GM18520 (cell line): Measurements from ENCODE around the gene ITGB4.
"Not testable (repeated sequence)": the region's sequence is repeated elsewhere in the genome, so short reads cannot be mapped to it uniquely, and the experiment has no call there.

Experiments
- ATAC-seq: cut with Tn5 transposase; IDR thresholded peaks from one replicate; pipeline ENCODE4 v1.9.1; 2021; ENCODE audit not compliant: unreplicated experiment

ITGB4 gene

DNA sequence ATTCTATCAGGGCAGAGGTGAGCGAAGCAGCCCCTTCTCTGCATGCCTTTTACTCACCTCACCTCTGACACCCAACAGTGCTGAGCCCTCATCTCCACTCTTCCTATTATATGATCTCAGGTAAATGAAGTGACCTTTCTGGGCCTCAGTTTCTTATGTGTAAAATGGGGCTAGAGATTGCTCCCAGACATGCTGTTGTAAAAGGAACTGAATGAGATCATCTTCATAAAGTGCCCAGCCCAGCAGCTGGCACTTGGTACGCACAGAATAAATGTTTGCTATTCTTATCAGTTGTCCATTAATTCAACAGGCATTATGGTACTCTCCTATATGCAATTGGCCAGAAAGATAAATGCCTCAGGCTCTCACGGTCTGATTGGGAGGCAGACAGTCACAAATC is 48.3 kb downstream of the ITGB4 start:
- no peak for ATAC-seq

DNA sequence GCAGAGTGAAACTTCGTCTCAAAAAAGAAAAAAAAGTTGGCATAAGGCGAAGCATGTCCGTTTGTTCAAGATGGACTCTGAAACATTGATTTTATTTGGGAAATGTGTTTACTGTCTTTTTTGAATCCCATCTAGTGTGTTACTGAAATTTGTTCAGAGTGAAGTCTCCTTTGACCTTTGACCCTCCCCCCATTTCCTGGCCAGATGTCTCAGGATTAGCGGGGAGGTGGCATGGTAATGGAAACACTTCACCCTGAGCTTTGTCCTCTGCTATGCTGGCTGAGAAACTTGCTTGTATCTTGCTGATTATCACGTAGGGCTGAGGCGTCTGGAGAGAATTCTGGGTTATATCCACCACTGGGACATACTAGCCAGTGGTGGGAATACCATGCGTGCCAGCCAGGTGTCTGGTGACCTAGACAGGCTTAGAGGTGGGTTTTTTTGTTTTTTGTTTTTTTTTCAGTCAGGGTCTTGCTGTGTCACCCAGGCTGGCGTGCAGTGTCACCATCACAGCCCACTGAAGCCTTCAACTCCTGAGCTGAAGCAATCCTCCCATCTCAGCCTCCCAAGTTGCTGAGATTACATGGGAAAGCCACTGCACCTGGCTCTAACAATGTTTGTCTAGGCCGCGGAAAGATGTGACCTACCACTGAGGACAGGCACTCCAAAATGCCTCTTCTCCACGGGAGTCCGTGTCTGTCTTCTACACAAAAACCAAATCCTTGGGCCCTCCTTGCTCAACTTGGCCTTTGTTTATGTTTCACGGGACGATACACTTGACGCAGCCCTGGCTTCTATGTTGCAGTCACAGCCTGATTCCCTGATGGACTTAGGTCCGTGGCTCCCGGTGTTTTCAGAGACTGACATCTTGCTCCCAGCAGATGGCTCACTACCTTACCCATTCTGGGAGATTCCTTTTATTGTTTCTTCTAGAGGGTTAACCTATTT is 50.3 kb downstream of the ITGB4 start:
- ATAC-seq: no peak

DNA sequence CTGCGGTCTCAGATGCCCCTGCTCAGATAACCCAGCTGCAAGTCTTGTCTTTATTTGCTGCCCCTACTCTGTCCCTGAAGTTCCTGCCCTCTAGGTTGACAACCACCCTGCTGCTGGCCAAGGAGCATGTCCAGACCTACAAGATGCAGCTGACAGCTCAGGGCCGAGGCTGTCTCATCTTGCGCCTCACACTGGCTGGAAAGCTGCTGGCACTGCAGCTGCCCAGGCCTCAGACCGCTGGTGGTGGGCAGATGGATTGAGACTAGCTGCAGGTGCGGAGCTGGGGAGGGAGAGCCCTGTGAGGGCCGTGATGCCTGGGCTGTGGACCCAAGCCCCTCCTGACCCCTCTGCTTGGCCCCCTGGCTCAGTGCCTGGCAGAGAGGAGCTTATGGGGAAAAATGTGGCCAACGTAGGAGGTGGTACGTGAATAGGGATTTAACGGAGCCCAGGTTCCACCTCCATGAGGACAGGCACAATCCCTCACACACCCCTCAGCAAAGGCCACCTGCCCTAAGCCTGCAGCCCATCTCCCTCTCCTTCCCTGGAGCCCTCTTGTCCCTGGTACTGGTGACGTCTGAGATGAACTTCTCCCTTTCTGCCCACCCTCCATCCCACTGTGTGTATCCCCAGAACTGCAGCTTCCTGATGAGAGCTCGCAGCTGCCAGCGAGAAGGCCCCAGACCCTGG is 52.0 kb downstream of the ITGB4 start:
- ATAC-seq: no peak

DNA sequence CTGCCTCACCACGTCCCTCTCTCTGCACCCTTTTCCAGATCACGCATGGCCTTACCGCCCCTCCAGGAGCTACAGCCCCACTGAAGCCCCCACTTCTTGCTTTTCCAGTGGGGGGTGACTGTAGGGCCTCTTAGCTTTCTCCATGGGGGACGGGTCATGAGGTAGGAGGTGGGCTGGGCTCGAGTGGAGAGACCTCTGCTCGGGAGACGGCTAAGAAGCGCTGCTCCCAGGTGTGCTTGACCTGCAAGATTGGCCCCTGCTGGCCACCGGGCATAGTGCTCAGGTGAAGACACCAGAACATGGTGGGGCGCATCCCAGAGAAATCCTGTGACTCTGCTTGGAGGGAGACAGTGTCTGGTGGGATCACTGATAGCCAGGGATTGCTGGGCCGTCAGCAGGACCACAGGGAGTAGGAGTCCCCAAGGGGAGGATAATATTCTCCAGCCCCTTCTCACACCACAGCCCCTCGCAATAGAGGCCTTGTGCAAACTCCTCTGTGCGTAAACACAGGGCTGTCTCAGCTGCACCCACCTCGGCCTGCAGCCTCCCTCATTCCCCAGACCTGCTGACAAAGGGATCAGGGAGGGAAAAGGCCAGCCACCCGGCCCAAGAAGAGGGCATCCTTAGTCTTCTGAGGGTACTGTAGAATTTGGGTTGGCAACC is 52.7 kb downstream of the ITGB4 start:
- no peak for ATAC-seq

DNA sequence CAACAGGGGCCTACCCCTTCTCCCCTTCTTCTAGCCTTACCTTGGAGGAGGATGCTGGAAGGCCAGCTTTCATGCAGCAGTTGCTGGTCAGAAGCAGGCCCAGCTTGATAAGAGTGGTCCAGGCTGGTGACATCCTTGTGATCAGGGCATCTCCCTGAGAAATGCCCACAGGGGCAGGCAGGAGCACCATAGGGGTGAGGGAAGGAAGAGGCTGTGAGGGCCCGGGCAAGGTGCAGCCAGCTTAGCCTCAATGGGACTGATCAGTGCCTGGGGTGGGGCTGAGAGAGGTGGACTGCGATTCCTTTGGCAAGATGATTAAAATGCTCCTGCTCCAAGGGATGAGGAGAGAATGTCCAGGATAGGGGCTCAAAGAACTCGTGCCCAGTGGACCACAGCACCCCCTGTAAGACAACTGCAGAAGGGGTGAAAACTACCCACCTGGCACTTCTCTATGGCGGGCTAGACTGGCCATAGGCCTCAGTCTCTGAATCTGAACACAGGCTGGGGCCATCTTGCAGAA is 53.3 kb downstream of the ITGB4 start:
- ATAC-seq: no peak

DNA sequence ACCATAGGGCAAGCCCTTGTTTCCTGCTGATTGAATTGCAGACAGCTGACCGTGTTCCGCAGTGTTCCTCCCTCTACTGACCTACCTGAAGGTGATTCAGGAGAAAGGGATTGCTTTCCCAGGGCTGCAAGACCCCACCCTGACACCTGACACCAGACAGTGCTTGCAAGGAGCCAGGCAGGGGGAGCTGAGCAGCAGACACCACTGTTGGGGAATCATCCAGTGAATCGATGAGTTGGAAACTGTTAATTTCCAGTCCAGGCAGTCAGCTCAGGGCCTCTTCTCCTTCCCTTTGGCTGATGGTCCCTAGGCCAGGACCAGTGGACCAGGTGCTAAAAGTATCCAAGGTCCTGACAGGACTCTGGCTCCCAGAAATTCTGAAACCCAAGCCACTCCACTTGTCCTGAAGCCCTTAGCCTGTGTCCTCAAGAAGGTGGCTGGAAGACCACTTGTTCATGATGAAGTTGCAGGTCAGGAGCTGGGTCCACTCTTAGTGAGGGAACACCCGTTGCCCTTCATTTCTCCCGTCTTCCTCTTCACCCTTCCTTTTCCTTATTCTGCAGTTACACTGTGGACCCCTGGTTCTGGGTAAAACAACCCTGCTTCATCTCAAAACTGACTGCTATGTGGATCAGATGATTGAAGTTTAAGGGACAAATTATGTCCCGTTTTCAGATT is 53.9 kb downstream of the ITGB4 start:
- ATAC-seq: no peak

DNA sequence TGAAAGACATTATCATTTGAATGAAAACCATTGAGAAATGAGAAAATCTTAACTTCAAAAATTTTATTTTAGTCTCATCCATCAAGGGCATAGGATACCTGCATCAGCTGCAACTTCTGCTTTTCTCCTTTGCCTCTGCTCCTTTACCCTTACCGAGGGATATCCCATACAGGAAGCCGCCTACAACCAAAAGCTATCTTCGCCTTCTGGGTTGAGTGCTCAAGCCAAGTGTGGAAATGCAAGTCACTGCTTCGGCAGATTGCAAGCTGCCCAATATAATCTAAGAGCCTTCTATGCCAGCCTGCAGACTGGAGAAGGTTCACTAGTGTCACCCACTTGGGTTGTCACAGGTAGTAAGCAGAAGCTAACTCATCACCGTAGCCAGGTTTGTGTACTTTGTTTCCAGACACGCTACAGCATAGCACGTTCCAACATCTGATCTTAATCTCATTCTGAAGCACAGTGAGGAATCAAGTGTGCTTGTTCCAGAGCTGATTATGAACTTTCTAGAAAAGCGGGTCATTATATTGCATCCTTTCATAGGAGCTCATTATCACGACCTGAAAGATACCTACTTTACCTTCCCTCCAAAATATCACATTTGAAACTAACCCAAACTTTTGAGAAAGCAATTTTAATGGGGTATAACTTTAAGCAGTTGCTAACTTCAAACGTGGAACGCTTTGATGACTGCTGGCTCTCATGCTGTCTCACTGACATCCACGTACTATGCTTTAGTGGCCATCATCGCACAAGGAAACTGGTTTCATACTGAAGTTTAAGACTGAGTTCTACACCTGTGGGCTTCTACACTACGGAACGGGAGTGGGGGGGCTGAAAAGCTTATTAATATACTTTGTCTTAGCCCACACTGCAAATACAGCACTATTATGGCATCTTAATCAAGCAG is 55.4 kb downstream of the ITGB4 start:
- no peak for ATAC-seq

DNA sequence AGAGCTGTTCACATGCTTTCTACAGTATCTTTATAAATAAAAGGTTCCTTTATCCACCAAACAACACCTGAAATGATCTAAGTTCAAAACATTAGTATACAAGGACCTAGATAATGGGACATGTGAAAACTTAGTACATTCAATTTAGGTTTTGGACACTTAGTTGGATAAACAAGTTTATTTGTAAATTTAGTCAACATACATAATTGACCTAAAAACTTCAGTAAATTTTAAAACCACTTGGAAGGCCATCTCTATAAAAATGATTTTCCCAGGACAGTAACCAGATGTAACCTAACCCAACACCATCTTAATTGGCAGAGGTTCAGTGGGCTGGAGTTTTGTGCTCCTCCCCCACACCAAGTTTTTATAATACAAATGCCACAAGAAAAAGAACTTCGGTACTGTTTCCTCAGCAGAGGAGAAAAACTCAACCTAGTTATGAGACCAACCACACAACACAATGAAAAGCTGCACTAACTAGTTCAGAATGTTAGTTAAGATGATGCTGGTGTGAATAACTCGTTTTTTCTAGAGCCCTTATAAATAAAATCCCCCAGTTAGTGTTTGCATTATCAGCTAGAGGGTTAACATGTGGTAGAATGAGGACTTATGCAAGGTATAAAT is 56.1 kb downstream of the ITGB4 start:
- ATAC-seq: no peak

DNA sequence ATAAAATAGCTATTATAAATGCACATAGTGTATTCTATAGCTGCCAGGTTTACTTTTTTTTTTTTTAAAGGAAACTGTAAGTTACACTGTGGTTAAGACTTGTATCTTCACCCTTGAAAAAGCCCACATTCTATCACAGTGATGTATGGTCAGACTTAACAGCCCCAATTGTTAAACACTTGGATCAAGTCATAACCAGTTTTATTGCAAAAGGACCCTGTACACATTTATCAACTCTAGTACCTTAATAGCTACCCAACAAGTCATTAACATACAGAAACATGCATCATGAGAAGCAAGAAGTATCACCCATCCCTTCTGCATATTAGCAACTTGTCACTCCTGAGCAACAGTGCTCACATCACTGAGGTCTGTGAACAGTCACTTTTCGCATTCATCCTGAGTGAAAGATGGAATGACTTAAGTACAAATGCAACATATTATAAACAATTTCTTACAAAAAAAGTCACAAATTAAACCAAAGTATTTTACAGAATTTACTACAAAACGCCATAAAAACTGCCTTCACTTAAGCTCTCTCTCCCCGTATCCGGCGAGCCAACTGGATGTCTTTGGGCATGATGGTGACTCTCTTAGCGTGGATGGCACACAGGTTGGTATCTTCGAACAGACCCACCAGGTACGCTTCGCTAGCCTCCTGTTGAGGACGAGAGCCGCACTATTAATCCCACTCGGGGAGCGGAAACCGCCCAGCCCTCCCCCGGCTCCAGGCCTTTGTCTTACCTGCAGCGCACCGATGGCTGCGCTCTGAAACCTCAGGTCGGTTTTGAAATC is 57.0 kb downstream of the ITGB4 start:
- ATAC-seq: not testable (repeated sequence)

DNA sequence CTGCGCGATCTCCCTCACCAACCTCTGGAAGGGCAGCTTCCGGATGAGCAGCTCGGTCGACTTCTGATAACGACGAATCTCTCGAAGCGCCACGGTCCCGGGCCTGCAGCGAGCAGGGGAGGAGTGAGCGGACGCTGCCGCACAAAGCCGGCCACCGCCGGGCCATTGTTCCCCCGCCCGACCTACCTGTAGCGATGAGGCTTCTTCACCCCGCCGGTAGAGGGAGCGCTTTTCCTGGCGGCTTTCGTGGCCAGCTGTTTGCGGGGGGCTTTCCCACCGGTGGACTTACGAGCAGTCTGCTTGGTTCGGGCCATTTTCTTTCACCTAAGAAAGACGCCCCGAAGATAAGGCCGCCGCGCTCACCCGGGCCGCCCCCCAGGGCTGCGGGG is 57.6 kb downstream of the ITGB4 start:
- ATAC-seq: peak; percentile 1

DNA sequence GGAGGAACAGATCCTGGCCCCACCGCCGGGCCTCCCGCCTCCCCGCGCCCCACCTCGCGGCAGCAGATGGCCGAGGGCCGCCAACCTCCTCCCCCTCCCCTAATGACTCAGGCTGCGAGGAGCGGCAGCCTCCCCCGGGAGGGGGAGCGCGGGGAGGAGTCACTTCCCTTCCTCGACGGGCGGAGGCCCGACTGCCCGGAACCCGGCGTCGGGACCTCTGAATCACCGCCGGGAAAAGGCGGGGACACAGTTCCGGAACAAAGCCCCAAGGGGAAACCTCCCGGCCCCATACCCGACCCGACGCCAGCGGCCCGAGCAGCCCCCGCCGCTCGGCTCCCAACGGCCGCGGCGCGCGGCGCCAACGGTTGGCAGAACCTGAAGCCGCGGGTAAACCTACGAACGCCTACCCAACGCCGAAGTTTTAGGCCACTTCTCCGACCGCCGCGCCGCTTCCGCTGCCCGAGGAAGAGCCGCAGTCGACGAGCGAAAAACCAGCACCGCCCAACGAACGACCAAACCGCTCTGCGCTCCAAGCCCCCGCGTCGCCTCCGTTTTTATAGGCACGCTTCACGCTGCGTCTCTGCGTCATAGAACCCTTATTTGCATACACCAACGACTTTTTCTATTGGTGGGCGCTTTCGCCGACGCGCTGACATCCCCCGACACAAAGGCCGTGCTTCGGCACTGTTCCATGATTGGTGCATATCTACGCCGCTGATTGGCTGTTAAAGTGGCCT is 58.2 kb downstream of the ITGB4 start:
- peak; percentile 69 for ATAC-seq

DNA sequence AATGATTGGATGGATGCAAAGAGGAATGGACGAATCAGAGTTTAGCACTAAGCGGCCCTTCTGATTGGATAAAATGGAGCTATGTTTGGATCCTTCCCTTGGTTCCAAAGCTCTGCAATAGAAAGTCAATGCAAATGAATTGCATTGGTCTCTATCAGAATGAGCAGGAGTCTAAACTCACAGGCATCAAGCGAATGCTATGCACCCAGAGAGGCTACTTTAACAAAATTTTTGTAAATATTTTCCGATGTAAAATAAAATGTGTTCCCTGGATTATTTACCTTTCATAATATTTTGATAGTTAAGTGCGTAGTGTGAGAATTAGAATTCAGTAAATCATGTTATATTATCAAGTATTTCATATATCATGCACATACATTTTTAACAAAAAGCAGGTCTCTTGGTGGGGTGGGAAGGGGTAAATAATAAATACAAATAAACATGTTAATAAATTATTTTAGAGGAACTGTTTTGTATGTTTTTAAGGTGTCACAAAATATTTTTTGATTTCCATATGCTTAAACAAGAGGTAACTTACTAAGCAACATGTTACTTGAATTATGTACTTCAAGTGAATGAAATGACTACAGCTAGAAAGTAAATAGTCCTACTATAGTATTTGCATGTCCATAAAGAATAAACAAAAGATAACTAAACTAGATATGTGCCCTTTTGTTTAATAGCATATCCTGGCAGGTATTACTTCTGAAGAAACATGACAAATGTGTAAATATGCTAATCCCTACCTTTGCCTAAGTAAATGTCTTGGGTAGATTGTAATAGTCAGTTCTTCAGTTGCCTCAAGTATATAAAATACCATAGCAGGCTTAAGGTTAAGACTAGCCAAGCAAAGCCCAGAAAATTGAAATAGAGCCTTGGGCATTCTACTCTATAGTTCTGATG is 59.0 kb downstream of the ITGB4 start:
- no peak for ATAC-seq

DNA sequence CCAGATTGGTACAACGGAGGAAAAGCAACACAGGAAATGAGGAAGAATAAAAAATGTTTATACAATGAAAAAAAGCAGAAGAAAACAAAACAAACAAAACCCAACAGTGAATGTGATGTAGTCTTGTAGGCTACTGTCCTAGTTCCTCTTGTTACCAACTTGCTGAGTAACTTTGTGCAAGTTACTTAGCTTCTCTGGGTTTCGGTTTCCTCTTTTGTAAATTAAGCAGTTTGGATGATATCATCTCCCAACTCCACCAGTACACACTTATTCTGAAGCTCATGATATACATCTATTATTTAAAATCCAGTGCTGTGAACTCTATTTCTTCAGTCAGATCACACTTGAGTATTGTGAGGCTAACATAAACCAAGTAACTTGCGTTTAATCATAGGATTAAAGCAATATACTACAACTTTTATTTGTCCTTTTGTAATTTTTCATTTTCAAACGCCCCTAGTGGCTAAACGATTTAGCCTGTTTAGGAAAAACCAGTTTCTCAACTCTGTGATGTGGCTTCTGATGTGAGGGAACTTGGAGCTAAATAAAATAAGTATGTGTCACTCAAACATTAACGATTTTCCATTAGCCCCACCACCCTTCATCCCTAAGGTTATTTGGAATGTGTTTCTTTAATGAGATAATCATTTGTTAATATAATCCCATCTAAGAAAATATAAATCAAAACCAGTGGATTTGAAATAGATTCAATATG is 62.0 kb downstream of the ITGB4 start:
- no peak for ATAC-seq

DNA sequence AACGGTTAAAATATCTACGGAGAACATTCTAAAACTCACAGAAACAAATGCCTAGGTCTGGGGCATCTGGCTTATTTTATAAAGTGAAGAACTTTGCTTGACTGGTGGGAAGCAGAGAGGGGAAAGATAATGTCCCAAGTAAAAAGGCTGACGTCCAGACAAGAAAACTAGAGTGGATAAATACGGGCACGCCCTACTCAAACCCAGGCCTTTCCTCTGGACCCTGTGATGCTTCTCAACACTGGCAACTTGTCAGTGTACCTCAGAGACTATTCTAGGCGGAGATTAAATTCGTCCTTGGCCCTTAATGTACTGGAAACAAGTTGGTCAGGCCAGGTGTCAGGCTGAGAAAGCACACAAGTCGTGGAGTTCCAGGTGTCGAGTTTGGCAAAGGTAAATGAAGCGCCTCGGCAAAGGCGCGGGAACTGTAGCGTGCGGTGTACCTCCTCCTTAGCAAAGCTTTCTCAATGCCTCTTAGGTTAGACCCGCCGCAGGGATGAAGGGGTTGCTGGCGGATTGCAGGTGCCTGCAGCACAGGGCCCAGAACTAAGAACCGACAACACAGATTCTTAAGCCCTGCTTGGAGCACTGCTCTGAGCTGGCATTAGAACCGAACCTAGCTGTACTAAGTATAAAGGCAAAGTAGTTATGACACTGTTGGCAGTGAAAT is 62.7 kb downstream of the ITGB4 start:
- no peak for ATAC-seq

DNA sequence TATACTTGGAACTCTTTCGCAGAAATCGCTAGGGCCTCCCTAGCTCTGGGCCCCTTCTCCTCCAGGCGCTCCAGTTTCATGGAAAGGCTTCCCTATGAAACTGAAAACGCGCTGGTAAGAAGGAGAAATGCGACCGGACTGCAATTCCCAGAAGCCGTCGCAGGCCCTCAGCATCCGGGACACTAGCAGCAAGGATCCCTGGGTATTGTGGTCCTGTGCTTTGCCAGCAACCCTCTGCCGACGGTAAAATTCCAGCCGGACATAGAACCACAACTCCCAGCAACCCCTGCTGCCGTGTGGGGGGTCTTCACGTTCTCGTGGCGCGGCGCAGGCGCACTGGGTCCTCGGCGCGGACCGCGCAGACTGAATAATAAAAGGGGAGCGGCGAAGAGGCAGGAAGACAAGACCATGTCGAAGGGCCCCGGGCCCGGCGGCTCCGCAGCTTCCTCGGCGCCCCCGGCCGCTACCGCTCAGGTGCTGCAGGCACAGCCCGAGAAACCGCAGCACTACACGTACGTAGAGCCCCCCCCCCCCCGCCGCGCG is 63.3 kb downstream of the ITGB4 start, which contains the start of gene UNK:
TSS of gene UNK (plus strand) at position 334 of the 543 bp plus-strand sequence. CDS start at position 409, 75 bp downstream.
- ATAC-seq: peak; percentile 37
